ENCODE data around the gene CYP19A1. TPM values are rescaled to one million over a fixed set of nuclear protein-coding genes. Genes with fewer than 3 reads are reported as not detected.

Gene CYP19A1
- total RNA-seq, 1 donor from 2014 or later, result not detected

- H3K27ac Mint-ChIP-seq (ENCODE audit: unreplicated experiment), result no peak overlapping the region
- TF ChIP-seq, protein P1, sequence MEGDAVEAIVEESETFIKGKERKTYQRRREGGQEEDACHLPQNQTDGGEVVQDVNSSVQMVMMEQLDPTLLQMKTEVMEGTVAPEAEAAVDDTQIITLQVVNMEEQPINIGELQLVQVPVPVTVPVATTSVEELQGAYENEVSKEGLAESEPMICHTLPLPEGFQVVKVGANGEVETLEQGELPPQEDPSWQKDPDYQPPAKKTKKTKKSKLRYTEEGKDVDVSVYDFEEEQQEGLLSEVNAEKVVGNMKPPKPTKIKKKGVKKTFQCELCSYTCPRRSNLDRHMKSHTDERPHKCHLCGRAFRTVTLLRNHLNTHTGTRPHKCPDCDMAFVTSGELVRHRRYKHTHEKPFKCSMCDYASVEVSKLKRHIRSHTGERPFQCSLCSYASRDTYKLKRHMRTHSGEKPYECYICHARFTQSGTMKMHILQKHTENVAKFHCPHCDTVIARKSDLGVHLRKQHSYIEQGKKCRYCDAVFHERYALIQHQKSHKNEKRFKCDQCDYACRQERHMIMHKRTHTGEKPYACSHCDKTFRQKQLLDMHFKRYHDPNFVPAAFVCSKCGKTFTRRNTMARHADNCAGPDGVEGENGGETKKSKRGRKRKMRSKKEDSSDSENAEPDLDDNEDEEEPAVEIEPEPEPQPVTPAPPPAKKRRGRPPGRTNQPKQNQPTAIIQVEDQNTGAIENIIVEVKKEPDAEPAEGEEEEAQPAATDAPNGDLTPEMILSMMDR (IDR thresholded peaks at IDR 0.05; ENCODE audit: unreplicated experiment), result no peak
- no peak for DNase-seq (ENCODE audit: low spot score)
- H3K36me3 Mint-ChIP-seq (ENCODE audit: low read depth, unreplicated experiment), result no peaks in the 10 kb centered on the region
- H3K4me3 Mint-ChIP-seq (ENCODE audit: unreplicated experiment), result no peak overlapping the region
- H3K4me1 Mint-ChIP-seq (ENCODE audit: unreplicated experiment), result peaks cover 8% of the 10 kb centered on the region
- H3K9me3 Mint-ChIP-seq (ENCODE audit: unreplicated experiment), result no peaks in the 10 kb centered on the region
- no peaks in the 10 kb centered on the region for H3K27me3 Mint-ChIP-seq (ENCODE audit: unreplicated experiment)
These were observed 15.6 kb upstream of the CYP19A1 start for GRCh38 chr15:51353976-51354375.

DNA sequence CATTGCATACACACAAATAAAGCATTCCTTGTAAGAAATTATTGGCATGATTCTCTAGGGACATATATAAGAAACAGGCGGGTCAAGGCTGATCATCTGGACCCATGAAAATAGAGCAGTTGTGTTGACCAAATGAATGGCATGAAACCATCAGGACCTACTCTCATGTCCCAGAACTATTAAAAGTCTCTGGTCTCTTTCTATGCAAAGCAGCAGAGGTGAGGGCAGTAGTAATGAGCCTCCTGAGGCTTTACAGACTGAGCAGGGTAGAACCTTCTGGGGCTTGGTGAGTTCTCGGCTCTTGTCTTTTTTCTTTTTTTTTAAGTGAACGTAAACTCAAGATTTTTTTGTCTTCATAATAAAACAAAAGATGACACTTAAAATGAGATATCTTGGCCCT lies 12.3 kb upstream of the CYP19A1 start:
- Mint-ChIP-seq H3K27me3 (ENCODE audit: unreplicated experiment) (peaks cover 2% of the 10 kb centered on the region), H3K4me3 (ENCODE audit: unreplicated experiment) (no peak overlapping the region), H3K9me3 (ENCODE audit: unreplicated experiment) (no peaks in the 10 kb centered on the region), H3K36me3 (ENCODE audit: low read depth, unreplicated experiment) (no peaks in the 10 kb centered on the region), H3K27ac (ENCODE audit: unreplicated experiment) (no peak overlapping the region), H3K4me1 (ENCODE audit: unreplicated experiment) (peaks cover 8% of the 10 kb centered on the region)
- no peak for DNase-seq (ENCODE audit: low spot score)
- TF ChIP-seq, protein P1 (IDR thresholded peaks at IDR 0.05; ENCODE audit: unreplicated experiment), result no peak

- peaks cover 3% of the 10 kb centered on the region for H3K4me1 Mint-ChIP-seq (ENCODE audit: unreplicated experiment)
- TF ChIP-seq, protein P1 (IDR thresholded peaks at IDR 0.05; ENCODE audit: unreplicated experiment), result no peak
- no peak overlapping the region for H3K27ac Mint-ChIP-seq (ENCODE audit: unreplicated experiment)
- H3K36me3 Mint-ChIP-seq (ENCODE audit: low read depth, unreplicated experiment), result no peaks in the 10 kb centered on the region
- peaks cover 2% of the 10 kb centered on the region for H3K27me3 Mint-ChIP-seq (ENCODE audit: unreplicated experiment)
- no peak overlapping the region for H3K4me3 Mint-ChIP-seq (ENCODE audit: unreplicated experiment)
- DNase-seq (ENCODE audit: low spot score), result no peak
- H3K9me3 Mint-ChIP-seq (ENCODE audit: unreplicated experiment), result no peaks in the 10 kb centered on the region
These were observed 10.9 kb upstream of the CYP19A1 start for GRCh38 chr15:51349156-51349844.

GRCh38 chr15:51348688-51349087 lies 10.3 kb upstream of the CYP19A1 start:
- H3K9me3 Mint-ChIP-seq (ENCODE audit: unreplicated experiment), result no peaks in the 10 kb centered on the region
- TF ChIP-seq, protein P1 (IDR thresholded peaks at IDR 0.05; ENCODE audit: unreplicated experiment), result no peak
- no peak for DNase-seq (ENCODE audit: low spot score)
- H3K36me3 Mint-ChIP-seq (ENCODE audit: low read depth, unreplicated experiment), result no peaks in the 10 kb centered on the region
- H3K27me3 Mint-ChIP-seq (ENCODE audit: unreplicated experiment), result peaks cover 2% of the 10 kb centered on the region
- H3K4me3 Mint-ChIP-seq (ENCODE audit: unreplicated experiment), result no peak overlapping the region
- no peak overlapping the region for H3K27ac Mint-ChIP-seq (ENCODE audit: unreplicated experiment)
- no peaks in the 10 kb centered on the region for H3K4me1 Mint-ChIP-seq (ENCODE audit: unreplicated experiment)

DNA sequence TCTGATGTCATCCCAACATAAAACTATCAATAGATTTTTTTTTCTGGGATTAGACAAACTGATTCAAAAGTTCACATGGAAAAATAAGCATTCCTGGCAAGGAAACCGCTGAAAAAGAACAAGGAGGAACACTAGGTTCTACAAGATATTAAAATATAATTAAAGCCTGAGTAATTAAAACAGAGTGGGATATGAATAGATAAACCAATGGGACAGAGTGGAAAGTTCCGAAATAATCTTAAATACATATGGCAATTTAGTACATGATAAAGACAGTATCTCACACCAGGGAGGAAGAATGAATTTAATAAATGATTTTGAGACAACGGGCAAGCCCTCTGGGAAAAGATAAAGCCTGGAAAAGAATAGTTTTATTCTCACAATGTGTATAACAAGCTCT lies 7.7 kb upstream of the CYP19A1 start:
- Mint-ChIP-seq H3K4me3 (ENCODE audit: unreplicated experiment) (no peak overlapping the region), H3K4me1 (ENCODE audit: unreplicated experiment) (peaks cover 3% of the 10 kb centered on the region), H3K27ac (ENCODE audit: unreplicated experiment) (no peak overlapping the region), H3K36me3 (ENCODE audit: low read depth, unreplicated experiment) (no peaks in the 10 kb centered on the region), H3K27me3 (ENCODE audit: unreplicated experiment) (peaks cover 2% of the 10 kb centered on the region), H3K9me3 (ENCODE audit: unreplicated experiment) (no peaks in the 10 kb centered on the region)
- TF ChIP-seq, protein P1 (IDR thresholded peaks at IDR 0.05; ENCODE audit: unreplicated experiment), result no peak
- DNase-seq (ENCODE audit: low spot score), result no peak
